ENCODE measurements around the gene RUNX3. TPM values are rescaled to one million over a fixed set of nuclear protein-coding genes. Genes with fewer than 3 reads are reported as not detected.
A peak's percentile ranks its signal among the peaks of the same experiment; 100 is the strongest.

RUNX3 gene
- polyA plus RNA-seq, 6 donors from 2014 or later, result 14.7 to 28.7 (median 18.2) TPM

DNA sequence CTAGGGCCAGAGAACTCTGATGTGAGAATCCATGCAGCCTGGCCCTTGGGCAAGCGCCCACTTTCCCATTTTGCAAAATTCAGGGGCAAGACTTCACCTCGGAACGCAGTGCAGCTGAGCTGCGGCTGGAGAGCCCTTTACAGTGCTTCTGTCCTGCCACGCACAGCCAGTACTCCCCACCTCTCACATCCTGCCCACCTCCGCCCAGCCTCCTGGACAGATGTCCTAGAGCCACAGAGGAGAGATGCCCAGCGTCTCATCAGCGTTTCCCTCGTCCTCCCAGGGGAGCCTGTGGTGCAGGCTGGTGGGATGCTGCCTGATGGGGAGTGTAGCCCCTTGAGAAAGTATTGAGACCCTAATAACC is 29.6 kb downstream of the RUNX3 start:
- no peak for DNase-seq
- Mint-ChIP-seq H3K27ac (peak overlapping the region in 1 of 6 donors; percentile 77), H3K4me3 (no peak overlapping the region), H3K9me3 (no peaks in the 10 kb centered on the region), H3K27me3 (no peaks in the 10 kb centered on the region), H3K36me3 (no peaks in the 10 kb centered on the region), H3K4me1 (peaks cover 17 to 34% (median 22%) of the 10 kb centered on the region in 3 donors)
- no peak for ATAC-seq (ENCODE audit: low read depth in 2 of 2)

DNA sequence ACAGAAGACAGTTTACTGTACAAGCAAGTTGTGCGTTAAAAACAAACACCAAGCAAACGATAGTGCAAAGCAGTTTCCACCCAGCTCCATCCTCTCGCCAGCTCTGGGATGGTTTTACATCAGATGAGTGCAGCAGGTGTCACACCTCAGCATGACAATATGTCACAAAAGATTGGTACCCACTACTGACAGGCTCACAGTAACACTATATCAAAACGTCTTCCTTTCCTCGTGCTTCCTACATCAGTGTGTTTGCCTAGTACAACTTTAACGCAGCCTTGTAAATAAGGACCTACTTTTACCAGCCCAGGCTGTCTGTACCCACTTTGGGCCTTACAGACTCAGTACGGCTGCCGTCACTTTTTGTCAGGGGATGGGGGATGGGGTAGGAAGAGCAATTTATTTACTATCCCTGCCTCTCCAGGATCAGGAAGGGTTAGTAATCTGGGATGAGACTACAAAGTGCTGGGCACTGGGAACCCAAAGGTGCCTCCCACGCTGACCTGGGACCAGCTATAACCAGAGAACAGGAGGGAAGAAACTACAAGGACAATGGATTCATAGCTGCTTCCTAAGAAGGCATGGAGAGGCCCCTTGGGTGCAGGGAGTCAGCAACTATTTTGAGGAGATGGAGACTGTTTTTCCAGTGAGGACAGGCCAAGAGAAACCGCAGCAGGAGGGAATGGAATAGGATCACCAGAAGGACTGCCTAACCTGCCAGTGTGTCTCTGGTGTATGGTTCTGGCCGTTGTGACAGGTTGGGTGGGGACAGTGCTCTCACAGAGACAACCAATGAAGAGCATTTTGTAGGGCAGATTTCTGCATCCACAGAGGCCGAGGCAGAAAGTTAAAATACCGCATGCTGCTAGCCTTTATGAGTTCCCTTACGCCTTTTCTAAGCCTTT is 30.2 kb downstream of the RUNX3 start:
- DNase-seq (no peak), ATAC-seq (ENCODE audit: low read depth in 2 of 2) (no peak)
- Mint-ChIP-seq H3K36me3 (no peaks in the 10 kb centered on the region), H3K27me3 (no peaks in the 10 kb centered on the region), H3K9me3 (no peaks in the 10 kb centered on the region), H3K27ac (peak overlapping the region; percentile 19 to 77 (median 64)), H3K4me1 (peaks cover 17 to 34% (median 22%) of the 10 kb centered on the region in 3 donors), H3K4me3 (no peak overlapping the region)

DNA sequence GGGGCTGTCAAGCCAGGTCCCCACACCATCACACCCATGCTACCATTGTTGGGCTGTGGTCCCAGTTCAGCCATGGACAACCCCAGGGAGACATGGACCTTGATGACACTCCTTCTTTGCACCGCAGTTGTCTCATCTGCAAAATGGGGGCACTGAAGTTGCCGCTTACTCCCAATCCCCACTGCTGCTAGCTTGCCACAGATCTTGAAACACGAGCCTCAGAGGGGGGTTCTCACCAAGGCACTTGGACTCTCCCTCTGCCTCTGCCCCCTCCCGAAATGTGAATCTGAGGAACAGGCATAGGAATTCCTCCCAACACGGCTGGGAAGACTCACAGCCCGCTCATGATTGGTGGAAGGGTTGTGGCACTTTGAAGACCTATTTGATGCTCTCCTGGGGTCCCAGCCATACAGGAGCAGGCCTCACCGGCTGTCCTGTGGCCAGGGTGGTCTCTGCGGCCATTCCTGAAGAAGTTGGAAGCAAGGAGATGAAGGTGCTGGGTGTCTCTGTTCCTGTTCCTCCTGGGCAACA is 31.1 kb downstream of the RUNX3 start:
- Mint-ChIP-seq H3K4me3 (no peak overlapping the region), H3K4me1 (peaks cover 17 to 34% (median 22%) of the 10 kb centered on the region in 3 donors)

DNA sequence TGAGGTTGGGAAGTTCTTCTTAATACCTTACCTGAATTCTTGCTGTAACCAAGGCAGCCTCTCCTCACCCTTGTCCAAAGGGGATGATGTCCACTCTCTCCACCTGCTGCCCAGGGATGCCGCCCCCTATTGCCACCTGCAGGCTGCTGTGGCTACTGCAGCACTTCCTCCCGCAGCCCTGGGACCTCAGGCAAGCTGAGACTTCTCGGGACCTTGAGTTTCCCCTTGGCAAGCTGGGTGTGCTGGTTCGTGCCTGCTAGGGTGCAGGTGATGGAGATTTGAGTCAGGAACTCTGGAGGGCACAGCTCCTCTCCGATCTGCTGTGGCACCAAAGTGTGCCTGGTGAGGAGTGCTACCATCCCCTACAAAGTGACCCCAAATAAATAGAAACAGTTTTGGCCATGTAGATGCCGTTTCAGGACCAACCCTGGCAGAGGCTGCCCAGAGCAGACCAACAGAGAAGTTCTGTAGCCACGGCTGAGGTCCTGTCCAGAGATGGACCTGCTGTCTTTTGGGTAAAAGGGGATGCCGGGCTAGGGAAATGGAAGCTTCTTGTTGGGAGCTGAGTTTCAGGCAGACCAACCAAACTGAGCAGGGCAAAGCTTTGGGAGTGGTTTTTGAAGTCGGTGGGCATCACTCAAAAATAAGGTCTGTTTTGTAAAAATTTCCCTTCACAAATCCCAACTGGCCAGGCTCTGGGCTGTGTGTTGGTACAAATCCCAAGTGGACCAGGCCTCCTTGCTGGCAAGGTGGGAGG is 31.7 kb downstream of the RUNX3 start:
- Mint-ChIP-seq H3K36me3 (peaks cover 0 to 1% of the 10 kb centered on the region in 2 donors), H3K4me3 (peak overlapping the region in 1 of 8 donors; percentile 44), H3K4me1 (peaks cover 17 to 34% (median 22%) of the 10 kb centered on the region in 3 donors), H3K9me3 (peaks cover 0 to under 1% (median 0%) of the 10 kb centered on the region in 7 donors), H3K27me3 (no peaks in the 10 kb centered on the region), H3K27ac (peak overlapping the region in 3 of 6 donors; percentile 37 to 77 (median 56))
- ATAC-seq (ENCODE audit: low read depth in 2 of 2) (peak; percentile 57 to 65), DNase-seq (peak; percentile 23)

More for the DNA sequence above, 31.1 kb downstream of the RUNX3 start:
- no peak for ATAC-seq (ENCODE audit: low read depth in 2 of 2)
- peak overlapping the region in 2 of 6 donors; percentile 77 to 81 for H3K27ac Mint-ChIP-seq
- DNase-seq, result no peak
- no peaks in the 10 kb centered on the region for H3K9me3 Mint-ChIP-seq
- H3K36me3 Mint-ChIP-seq, result no peaks in the 10 kb centered on the region
- H3K27me3 Mint-ChIP-seq, result no peaks in the 10 kb centered on the region

DNA sequence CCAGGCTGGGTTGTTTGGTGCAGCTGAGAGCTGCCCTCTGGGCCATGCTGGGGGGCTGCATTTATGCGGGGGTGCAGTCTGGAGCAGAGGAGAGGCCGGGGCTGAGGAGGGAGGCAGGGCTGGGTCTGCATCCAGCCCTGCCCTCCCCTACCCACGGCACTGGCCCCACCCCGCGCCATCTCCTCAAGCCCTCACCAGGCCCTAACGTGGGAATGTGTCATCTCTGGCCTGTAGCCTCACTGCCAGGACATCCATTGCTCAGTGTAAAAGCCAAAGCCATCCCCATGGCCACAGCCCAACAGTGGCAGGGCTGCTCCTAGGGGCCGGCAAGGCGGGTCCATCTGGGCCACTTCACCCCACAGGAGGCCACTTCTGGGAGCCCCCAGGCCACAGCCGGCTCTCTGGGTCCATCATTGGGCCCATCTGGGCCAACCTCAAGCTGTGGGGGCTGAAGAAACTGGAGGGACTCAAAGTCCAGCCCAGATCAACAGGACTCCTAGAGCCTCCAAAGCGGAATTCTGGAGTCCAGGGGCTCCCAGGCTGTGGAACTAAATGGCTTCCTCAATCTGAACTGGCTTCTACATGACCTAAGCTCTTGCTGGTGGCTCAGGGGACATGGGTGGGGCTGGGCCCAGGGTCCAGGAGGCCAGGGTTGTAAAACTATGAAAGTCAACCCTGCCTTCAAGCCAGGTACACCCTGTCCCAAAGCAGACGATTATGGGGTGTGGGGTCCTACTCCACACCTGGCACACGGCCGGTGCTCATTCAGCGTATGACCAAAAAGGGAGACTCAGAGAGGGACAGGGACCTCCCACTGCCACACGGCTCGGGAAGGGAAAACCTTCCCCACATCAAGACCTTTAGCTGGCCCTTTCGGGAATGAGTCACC is 32.6 kb downstream of the RUNX3 start:
- DNase-seq, result no peak
- H3K36me3 Mint-ChIP-seq, result peaks cover 8 to 9% of the 10 kb centered on the region in 2 donors
- H3K27me3 Mint-ChIP-seq, result no peaks in the 10 kb centered on the region
- peak overlapping the region in 2 of 6 donors; percentile 28 to 92 for H3K27ac Mint-ChIP-seq
- no peak overlapping the region for H3K4me3 Mint-ChIP-seq
- no peak for ATAC-seq (ENCODE audit: low read depth in 2 of 2)
- peaks cover 3 to 8% (median 7%) of the 10 kb centered on the region in 7 donors for H3K9me3 Mint-ChIP-seq
- H3K4me1 Mint-ChIP-seq, result peaks cover 17 to 34% (median 22%) of the 10 kb centered on the region in 3 donors

DNA sequence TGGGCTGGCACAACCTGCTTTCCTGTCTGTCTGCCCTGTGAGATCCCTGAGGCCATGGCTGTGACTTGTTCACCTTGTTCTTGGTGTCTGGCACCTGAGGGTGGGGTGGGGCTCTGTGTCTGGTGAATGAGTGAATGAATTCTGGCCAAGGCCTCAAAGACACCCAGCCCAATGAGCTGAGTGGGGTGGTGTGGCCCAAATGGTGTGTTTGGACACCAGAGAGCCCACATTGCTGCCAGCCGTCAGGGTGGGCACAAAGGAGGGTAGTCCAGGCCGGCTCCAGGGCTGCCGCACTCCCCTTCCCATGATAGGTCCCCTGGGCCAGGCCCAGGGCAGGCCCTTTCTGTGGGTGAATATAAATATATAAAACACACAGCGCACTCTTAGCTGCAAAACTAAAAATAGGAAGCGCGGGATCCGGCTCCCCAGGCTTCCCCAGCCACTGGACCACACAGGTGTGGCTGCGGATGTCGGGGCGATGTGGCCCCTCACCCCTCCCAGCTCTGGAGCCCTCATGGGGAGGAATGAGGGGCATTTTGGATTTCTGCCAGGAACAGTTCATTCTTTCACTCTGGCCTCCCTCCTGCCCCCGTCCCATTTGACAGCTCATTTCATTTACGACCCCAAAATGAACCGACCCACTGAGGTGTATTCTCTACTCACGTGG is 33.3 kb downstream of the RUNX3 start:
- peaks cover 4 to 16% (median 12%) of the 10 kb centered on the region in 7 donors for H3K9me3 Mint-ChIP-seq
- H3K36me3 Mint-ChIP-seq, result peaks cover 10 to 13% of the 10 kb centered on the region in 2 donors
- ATAC-seq (ENCODE audit: low read depth in 2 of 2) (no peak), DNase-seq (no peak)
- no peaks in the 10 kb centered on the region for H3K27me3 Mint-ChIP-seq
- peaks cover 14 to 34% (median 17%) of the 10 kb centered on the region in 3 donors for H3K4me1 Mint-ChIP-seq
- peak overlapping the region in 1 of 8 donors; percentile 16 for H3K4me3 Mint-ChIP-seq
- peak overlapping the region in 1 of 6 donors; percentile 28 for H3K27ac Mint-ChIP-seq

DNA sequence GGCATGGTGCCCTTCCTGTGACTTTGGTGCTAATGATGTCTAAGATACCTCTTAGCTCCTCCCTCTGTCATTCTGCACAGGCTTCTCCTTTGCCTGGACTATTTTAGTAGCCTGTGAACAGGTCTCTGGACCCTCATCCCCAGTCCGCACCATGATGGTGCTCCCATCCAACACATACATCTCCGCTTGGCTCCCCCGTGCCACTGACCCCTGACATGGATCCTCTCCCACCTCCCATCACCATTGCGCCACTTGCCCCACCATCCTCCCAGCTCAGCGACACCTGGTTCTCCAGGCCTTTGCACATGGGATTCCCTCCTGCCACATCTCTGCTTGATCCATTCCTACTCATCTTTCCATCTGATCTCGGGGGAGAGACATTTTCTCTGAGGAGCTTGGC is 33.9 kb downstream of the RUNX3 start:
- H3K4me3 Mint-ChIP-seq, result no peak overlapping the region
- ATAC-seq (ENCODE audit: low read depth in 2 of 2) (no peak), DNase-seq (no peak)
- H3K27me3 Mint-ChIP-seq, result no peaks in the 10 kb centered on the region
- H3K4me1 Mint-ChIP-seq, result peaks cover 9 to 33% (median 17%) of the 10 kb centered on the region in 3 donors
- H3K9me3 Mint-ChIP-seq, result peaks cover 4 to 22% (median 16%) of the 10 kb centered on the region in 7 donors
- peak overlapping the region in 1 of 6 donors; percentile 75 for H3K27ac Mint-ChIP-seq
- peaks cover 10 to 13% of the 10 kb centered on the region in 2 donors for H3K36me3 Mint-ChIP-seq

DNA sequence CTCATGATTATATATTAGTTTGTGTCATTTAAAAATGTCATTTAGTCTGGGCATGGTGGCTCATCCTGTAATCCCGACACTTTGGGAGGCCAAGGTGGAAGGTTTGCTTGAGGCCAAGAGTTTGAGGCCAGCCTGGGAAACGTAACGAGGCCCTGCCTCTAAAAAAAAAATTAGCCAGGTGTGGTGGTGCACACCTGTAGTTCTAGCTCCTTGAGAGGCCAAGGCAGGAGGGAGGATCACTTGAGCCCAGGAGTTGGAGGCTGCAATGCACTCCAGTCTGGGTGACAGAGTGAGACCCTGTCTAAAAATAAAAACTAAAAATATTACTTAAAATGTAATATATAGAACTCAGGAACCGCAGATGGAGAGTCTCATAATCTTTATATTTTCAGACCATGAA is 34.6 kb downstream of the RUNX3 start:
- Mint-ChIP-seq H3K36me3 (peaks cover 10 to 13% of the 10 kb centered on the region in 2 donors), H3K9me3 (peaks cover 4 to 26% (median 17%) of the 10 kb centered on the region in 7 donors), H3K27ac (peak overlapping the region in 1 of 6 donors; percentile 83), H3K4me1 (peaks cover 8 to 30% (median 17%) of the 10 kb centered on the region in 3 donors), H3K27me3 (no peaks in the 10 kb centered on the region), H3K4me3 (no peak overlapping the region)
- ATAC-seq (ENCODE audit: low read depth in 2 of 2) (no peak), DNase-seq (no peak)

DNA sequence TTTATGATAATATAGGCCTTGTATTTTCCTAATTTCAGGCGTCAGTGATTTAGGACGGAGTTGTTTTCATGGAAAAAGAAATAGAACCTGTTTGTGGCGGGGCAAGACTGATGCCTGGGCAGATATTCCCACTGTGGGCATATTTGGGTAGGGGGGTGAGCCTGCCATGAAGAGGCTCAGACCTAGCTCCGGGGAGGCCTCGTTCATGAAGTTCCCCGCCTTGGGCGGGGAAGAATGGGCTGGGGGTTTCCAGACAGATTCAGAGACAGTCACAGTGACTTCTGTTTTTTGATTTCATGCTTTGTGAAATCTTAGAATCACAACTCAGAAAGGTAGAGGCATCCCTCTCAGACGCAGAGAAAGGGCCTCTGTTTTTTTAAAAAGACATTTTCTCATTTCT is 36.1 kb downstream of the RUNX3 start:
- peaks cover 10 to 13% of the 10 kb centered on the region in 2 donors for H3K36me3 Mint-ChIP-seq
- DNase-seq, result no peak
- H3K27ac Mint-ChIP-seq, result peak overlapping the region in 3 of 6 donors; percentile 14 to 87 (median 50)
- H3K4me3 Mint-ChIP-seq, result no peak overlapping the region
- H3K4me1 Mint-ChIP-seq, result peaks cover 5 to 18% (median 8%) of the 10 kb centered on the region in 3 donors
- no peaks in the 10 kb centered on the region for H3K27me3 Mint-ChIP-seq
- peaks cover 4 to 26% (median 17%) of the 10 kb centered on the region in 7 donors for H3K9me3 Mint-ChIP-seq
- ATAC-seq (ENCODE audit: low read depth in 2 of 2), result peak; percentile 32 to 46

DNA sequence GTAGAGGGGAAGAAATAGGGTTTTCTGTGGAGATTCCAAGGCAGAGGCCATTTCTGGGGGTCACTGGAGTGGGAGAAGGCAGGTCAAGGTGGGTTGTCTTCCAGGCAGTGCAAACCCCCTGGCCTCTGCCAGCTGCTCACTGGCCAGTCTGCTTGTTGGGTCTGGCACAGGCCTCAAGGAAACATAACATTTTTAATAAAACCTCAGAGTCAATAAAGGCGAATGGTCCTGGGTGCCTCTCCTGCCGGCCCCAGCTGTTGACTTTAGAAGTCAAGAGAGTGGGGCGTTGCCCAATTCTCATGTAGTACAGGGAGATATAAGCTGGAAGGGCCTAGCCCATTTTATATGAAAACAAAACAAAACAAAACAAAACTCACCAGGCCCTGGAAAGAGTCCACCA is 36.6 kb downstream of the RUNX3 start:
- Mint-ChIP-seq H3K36me3 (peaks cover 10 to 13% of the 10 kb centered on the region in 2 donors), H3K4me3 (no peak overlapping the region), H3K27me3 (no peaks in the 10 kb centered on the region), H3K4me1 (peaks cover 5 to 12% (median 8%) of the 10 kb centered on the region in 3 donors), H3K27ac (peak overlapping the region in 1 of 6 donors; percentile 87), H3K9me3 (peaks cover 4 to 26% (median 17%) of the 10 kb centered on the region in 7 donors)
- ATAC-seq (ENCODE audit: low read depth in 2 of 2), result no peak
- DNase-seq, result no peak

DNA sequence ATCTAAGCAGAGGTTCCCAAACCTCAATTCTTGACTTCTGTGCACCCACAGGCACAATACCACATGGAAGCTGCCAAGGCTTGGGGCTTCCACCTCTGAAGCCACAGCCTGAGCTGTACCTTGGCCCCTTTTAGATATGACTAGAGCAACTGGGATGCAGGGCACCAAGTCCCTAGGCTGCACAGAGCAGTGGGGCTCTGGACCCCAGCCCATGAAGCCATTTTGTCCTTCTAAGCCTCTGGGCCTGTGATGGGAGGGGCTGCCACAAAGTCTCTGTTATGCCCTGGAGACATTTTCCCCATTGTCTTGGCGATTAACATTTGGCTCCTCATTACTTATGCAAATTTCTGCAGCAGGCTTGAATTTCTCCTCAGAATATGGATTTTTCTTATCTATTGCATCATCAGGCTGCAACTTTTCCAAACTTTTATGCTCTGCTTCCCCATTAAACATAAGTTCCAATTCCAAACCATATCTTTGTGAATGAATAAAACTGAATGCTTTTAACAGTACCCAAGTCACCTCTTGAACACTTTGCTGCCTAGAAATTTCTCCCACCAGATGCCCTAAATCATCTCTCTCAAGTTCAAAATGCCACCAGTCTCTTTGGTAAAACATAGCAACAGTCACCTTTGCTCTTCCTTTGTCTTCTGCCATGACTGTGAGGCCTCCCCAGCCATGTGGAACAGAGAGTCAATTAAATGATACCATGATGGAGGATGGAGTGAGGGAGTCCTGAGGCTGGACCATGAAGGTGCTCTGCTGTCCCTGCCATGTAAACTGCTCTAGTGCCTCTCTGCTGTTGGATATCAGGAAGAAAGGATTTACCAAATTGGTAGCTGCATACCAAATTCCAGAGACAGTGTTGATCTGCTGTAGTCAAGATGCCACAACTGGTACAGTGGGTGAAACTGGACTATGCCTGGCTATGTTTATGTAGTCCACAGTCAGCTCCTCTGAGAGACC is 37.6 kb downstream of the RUNX3 start:
- Mint-ChIP-seq H3K4me3 (no peak overlapping the region), H3K36me3 (peaks cover 10 to 13% of the 10 kb centered on the region in 2 donors), H3K9me3 (peaks cover 4 to 26% (median 17%) of the 10 kb centered on the region in 7 donors), H3K27me3 (no peaks in the 10 kb centered on the region), H3K4me1 (peaks cover 0 to 4% (median 0%) of the 10 kb centered on the region in 3 donors), H3K27ac (peak overlapping the region in 1 of 6 donors; percentile 2)
- DNase-seq, result no peak
- no peak for ATAC-seq (ENCODE audit: low read depth in 2 of 2)
